NCI-H128 (cell line): Measurements from ENCODE around the gene RBPJ.

ENCODE experiments used
- DNase-seq: peaks from one replicate; lab custom pipeline; 2025; ENCODE audit not compliant: unreplicated experiment; lab: John Stamatoyannopoulos, UW

Gene RBPJ

DNA sequence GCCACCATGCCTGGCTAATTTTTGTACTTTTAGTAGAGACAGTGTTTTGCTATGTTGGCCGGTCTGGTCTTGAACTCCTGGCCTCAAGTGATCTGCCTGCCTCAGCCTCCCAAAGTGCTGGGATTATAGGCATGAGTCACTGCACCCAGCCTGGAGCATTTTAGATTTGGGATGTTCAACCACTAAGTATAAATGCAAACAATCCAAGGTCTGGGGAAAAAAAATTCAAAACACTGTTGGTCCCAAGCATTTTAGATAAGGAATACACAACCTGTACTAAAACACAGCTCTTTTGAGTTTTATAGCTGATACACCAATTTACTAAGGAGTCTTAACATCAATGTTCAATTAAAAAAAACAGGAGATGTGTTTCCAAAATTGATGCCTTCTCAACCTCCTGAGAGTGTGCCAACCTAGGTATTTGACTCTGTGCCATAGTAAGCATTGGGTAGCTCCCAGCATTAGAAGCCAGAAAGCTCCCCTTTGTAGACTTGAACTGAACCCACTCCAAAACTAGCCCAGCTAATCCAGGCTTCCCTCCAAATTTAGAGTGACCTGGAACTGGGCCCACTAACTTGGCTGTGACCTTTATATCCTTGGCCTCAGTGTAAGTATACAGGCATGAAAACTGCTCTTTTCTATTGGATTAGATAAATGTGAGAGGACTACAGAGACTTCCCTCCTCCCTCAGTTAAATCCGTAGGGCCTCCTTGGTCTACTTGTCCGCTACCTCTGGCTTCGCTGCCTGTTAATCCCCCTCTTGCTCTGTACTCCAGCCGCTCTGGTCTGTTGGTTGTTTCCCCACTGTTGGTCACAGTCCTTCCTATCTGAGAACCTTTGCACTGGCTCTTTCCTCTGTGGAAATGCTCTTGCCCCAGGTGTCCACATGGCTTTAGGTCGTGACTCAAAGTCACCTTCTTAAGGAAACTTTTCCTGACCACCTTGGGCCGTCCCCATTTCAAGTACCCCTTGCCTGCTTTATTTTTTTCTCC is 91.9 kb downstream of the RBPJ start:
- no peak for DNase-seq

DNA sequence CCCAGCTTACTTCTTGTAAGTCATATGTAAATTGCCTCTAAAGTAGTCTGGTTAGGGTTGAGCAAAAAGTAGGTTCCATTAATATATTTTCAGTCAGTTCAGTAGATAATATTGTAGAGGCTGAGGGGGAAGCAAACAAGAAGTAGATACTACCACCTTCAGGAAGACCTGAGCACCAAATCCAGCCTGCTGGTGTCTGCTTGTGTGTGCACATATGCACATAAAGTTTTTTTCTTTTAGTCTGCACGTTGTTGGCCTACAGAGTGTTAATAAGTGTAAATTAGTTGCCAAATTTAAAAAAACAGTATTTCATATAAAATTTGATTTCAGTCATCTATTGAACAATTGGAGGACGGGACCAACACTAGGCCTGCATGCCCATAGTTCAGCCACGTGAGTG is 92.8 kb downstream of the RBPJ start:
- DNase-seq = no peak

DNA sequence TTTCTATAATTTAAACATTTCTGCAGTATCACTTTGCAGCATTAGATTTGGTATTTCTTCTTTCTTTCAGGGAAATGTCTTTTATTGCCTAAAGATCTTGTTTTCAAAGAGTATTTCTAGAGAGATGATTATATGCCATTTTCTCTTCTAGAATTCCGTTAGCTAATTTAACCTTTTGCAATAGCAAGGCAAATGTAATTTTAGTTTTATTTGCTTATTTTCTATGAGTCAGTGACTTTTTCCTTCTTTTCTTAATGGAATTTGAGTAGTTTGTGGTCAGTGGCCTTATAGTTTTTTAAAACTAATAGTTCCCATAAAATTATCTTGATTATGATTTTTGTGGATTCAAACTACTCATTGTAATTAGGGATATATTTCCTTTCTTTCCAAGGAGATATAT is 97.3 kb downstream of the RBPJ start:
- DNase-seq = no peak

DNA sequence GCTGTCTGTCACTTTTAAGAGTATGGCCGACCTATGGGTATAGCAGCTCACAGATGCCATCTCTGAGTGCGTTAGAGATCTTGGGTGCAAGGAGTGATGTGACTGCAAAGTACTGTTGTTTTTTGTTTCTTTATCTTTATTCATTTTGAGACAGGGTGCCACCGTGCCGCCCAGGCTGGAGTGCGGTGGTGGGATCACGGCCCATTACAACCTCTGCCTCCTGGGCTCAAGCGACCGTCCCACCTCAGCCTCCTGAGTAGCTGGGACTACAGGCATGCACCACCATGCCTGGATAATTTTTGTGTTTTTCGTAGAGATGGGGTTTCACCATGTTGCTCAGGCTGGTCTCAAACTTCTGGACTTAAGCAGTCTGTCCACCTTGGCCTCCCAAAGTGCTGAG is 98.0 kb downstream of the RBPJ start:
- DNase-seq = no peak

DNA sequence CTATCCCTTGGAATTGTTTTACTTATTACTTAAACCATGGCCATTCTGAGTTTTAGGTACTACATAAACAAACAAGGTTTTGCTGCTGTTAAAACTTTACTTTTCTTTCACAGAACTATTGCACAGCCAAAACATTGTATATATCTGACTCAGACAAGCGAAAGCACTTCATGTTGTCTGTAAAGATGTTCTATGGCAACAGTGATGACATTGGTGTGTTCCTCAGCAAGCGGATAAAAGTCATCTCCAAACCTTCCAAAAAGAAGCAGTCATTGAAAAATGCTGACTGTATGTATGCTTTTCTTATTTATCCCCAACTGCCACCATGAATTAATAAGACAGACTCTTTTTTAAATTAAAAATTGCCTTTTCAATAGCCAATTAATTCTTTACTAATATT is 99.6 kb downstream of the RBPJ start:
- DNase-seq = no peak

DNA sequence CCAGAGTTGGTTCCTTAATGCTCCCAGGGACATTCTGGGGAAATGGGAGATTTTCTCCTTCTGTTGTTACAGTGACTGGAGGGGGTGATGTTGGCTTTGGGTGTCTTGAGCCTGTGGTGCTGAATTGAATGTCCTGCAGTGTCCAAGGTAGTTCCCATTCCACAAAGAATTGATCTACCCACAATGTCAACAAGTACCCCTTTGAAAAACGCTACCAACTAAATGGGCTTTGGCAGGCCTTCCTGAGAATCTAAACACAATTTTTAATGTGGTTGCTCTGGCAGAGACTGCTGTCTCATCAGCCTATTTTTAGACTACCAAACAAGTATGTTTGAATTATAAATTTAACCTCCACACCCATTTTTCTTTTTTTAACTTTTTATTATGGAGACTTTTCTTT is 100.1 kb downstream of the RBPJ start:
- no peak for DNase-seq

DNA sequence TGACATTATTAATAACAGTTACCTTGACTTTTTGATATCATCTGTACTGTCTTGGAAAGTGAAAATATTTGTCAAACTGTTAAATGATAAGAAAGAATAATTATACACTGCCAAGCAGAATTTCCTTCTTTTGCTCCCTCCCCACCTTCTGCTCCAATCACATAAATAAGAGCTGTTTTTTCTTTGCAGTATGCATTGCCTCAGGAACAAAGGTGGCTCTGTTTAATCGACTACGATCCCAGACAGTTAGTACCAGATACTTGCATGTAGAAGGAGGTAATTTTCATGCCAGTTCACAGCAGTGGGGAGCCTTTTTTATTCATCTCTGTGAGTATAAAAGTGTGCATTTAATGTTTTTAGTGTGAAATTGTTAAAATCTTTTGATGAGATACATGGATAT is 103.3 kb downstream of the RBPJ start:
- no peak for DNase-seq

- DNase-seq = no peak
Observed at GRCh38 chr4:26424838-26425237, 104.0 kb downstream of the RBPJ start.

DNA sequence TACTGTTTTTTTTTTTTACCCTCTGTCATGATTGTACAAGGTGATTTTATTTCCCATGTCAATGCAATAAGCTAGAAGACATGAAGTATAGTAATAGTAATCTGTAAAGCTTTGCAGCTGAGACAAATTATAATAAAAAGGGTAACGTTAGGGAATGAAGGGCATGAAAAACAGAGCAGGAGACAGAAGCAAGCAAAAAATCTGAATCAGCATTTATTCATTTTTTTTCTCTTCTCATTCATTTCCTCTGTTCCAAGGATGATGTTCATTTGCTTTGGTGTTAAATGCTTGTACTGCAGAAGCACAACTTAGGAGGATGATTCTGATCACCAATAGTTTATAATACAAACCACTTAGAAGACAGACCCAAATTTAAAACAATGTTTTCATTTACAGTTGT is 105.1 kb downstream of the RBPJ start:
- no peak for DNase-seq

GRCh38 chr4:26426892-26427291 is 106.1 kb downstream of the RBPJ start:
- DNase-seq = no peak

- DNase-seq = no peak
Observed at GRCh38 chr4:26429910-26430309, 109.1 kb downstream of the RBPJ start.

DNA sequence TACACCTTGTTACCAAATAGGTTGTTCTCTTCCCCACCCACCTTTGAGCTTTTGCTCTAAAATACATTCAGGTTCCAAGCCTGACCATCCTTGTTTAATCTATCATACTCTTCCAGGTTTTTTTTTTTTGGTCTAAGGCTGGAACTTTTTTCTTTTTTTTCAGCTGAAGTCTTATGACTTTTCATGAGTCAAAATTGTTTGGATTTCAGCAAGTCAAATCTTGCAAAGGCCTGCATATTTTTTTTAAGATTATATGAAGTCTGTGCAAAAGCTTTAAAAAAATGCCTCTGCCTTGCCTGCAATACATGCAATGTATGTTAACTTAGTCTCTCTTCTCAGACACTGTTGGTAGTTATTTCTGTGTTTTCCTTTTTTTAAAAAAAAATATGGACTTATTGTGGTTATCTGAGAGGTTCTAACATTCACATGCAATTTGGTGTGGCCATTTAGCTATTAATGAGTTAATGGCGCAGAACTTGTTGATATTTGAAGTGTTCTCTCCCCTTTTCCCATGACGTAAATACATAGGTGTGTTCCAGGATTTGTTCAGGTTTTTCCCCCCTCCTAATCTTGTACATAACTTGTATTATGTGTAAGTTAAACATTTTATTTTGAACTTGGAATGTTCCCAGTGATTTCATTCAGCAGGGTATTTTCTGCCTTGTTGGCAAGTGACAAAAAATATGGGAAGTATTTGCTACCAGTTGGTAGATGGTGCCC is 110.8 kb downstream of the RBPJ start:
- DNase-seq = no peak

DNA sequence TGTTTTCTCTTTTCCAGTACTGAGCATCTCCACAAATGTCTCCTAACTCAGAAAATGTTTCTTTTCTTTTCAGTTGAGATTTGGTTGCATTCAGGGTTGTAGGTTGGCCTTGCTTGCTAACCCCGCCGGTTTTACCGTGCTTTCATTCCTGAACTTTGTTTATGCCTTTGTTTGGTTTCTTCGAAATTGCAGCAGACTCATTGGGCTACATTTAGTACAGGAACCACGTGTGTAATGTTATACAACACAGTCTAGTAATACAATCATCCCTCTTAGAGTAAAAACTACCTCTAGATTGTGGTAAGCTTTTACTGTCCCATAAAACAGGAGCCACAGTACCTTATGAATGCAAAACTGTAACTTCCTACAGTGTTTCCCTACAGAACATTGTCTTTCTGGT is 111.6 kb downstream of the RBPJ start:
- DNase-seq = no peak

GRCh38 chr4:26433556-26433955 is 112.7 kb downstream of the RBPJ start:
- DNase-seq = no peak

GRCh38 chr4:26434030-26434639 is 113.3 kb downstream of the RBPJ start:
- DNase-seq = no peak

GRCh38 chr4:26441102-26441501 is 120.3 kb downstream of the RBPJ start:
- DNase-seq = no peak

DNA sequence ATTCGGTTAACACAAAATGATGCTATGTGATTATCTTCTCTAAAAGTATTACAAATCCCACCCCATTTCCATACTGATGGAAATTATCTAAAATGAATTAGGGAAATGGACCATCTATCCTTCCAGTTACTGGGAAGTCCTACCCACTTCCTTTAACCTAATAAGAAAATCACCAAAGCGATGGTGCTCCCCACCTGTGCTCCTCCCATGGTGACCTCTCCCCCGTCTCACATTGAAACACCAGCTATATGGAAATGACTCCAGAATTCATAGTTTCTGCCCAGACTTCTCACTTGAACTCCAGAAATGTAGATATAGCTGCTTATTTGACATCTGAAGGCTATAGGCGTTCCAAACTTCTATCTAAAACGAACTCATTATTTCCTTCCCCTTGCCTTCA is 121.0 kb downstream of the RBPJ start:
- no peak for DNase-seq

DNA sequence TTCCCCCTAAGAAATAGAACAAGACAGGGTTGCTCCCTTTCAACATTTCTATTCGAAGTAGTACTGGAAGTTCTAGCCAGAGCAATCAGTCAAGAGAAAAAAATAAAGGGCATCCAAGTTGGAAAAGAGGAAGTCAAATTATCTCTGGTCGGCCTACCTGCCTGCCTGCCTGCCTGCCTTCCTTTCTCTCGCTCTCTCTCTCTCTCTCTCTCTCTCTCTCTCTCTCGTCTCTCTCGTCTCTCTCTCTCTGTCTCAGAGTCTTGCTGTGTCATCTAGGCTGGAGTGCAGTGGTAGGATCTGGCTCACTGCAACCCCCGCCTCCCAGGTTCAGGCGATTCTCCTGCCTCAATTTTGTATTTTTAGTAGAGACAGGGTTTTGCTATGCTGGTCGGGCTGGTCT is 126.6 kb downstream of the RBPJ start:
- no peak for DNase-seq

GRCh38 chr4:26450418-26450817 is 129.6 kb downstream of the RBPJ start:
- no peak for DNase-seq

GRCh38 chr4:26451597-26451996 is 130.8 kb downstream of the RBPJ start:
- DNase-seq = no peak

DNA sequence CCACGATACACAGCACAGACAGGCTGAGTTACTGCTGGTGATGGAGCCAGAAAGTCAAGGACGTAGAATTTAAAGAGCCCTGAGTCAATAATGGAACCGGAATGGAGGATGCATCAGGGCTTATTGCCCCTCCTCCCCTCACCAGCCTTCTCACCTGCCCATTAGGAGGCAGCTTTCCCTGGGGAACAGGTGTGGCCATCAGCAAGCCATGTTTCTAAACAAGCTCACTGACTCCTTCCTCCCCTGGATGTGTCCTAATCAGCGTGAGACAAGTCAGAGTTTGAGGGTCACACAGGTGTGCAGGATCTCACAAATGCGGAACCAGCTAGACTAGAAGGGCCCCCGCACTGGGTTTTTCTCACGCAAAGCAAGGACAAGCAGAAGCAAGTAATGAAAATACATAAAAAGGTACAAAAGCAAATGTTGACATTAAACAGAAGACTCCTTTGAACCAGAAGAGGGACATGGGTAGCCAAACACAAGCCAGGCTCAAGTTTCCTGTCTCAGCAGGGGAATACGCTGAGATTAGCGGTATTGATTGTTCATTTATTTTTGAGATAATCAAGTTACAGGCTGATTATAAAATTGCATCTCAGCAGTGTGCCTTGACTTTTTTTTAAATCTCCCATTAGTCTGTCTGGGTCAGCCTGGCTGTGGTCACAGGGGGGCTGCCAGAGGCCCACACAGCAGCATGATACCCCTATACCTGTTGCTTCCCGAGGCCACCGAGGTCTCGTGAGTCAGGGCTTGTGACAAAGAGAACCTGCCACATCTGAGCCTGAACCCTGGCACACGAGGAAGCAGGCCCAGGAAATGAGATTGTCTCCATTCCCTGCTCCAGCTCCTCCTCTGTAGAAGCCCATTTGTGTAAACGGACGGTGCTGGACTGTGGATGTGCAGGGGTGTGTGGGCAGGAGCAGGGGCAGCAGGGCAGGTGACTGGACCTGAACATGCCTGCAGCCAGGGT is 132.0 kb downstream of the RBPJ start:
- DNase-seq = peak; percentile 44
